Brain microvascular endothelial cell (primary cell): ENCODE results near the gene MED17.

Experiments
- DNase-seq: peaks from one replicate; pipeline ENCODE4 v3.0.0-alpha.2; 2020
- H3K27ac ChIP-seq: fragments of 250-450 bp; sonication (Bioruptor Pico); 2 replicates; pipeline ENCODE4 v1.5.1; 2020; ENCODE audit warnings: mild to moderate bottlenecking, moderate library complexity
- H3K27me3 ChIP-seq: fragments of 250-450 bp; sonication (Bioruptor Pico); replicated peaks from 2 replicates; pipeline ENCODE4 v1.5.1; 2020; ENCODE audit warnings: mild to moderate bottlenecking
- H3K36me3 ChIP-seq: fragments of 250-450 bp; sonication (Bioruptor Pico); replicated peaks from 2 replicates; pipeline ENCODE4 v1.5.1; 2020; ENCODE audit warnings: mild to moderate bottlenecking
- H3K4me3 ChIP-seq: 2 replicates; pipeline ENCODE4 v1.5.1; 2011; ENCODE audit warnings: low read depth, mild to moderate bottlenecking, control low read depth, low read length, moderate library complexity
- CTCF ChIP-seq: IDR thresholded peaks from 2 replicates; pipeline ENCODE4 v1.5.1; 2011; ENCODE audit warnings: low read depth, mild to moderate bottlenecking, moderate library complexity, low read length, control low read depth, inconsistent platforms; ENCODE audit errors: missing control alignments
- in situ Hi-C: cut with HindIII; loops from 2 replicates; pipeline ENCODE4 v1.10.0; 2017; ENCODE audit warnings: low sequenced_read_pairs, low pct_ligation_motif_present

MED17 gene

GRCh38 chr11:93765551-93765950 is 18.5 kb upstream of the MED17 start:
- DNase-seq = no peak
- no peak overlapping the region for H3K27ac ChIP-seq
- H3K4me3 ChIP-seq = no peak overlapping the region
- TF ChIP-seq CTCF = no peak
- H3K36me3 ChIP-seq = no peaks in the 10 kb centered on the region
- in situ Hi-C loops = no loop called here
- H3K27me3 ChIP-seq = no peaks in the 10 kb centered on the region

GRCh38 chr11:93766504-93766903 is 17.6 kb upstream of the MED17 start:
- in situ Hi-C loops = no loop called here
- TF ChIP-seq CTCF = no peak

GRCh38 chr11:93767018-93767417 is 17.1 kb upstream of the MED17 start:
- DNase-seq = no peak

More at GRCh38 chr11:93766504-93766903, 17.6 kb upstream of the MED17 start:
- no peaks in the 10 kb centered on the region for H3K36me3 ChIP-seq
- no peak for DNase-seq
- no peak overlapping the region for H3K4me3 ChIP-seq
- no peak overlapping the region for H3K27ac ChIP-seq
- H3K27me3 ChIP-seq = no peaks in the 10 kb centered on the region

GRCh38 chr11:93770160-93770559 is 13.9 kb upstream of the MED17 start:
- H3K27ac ChIP-seq = no peak overlapping the region
- H3K27me3 ChIP-seq = no peaks in the 10 kb centered on the region
- no peak for TF ChIP-seq CTCF
- in situ Hi-C loops = no loop called here
- no peak for DNase-seq
- H3K36me3 ChIP-seq = no peaks in the 10 kb centered on the region
- no peak overlapping the region for H3K4me3 ChIP-seq

More at GRCh38 chr11:93767018-93767417, 17.1 kb upstream of the MED17 start:
- Histone ChIP-seq H3K27ac (no peak overlapping the region), H3K4me3 (no peak overlapping the region), H3K27me3 (no peaks in the 10 kb centered on the region), H3K36me3 (no peaks in the 10 kb centered on the region)
- TF ChIP-seq CTCF = no peak
- in situ Hi-C loops = no loop called here

GRCh38 chr11:93772123-93772522 is 12.0 kb upstream of the MED17 start:
- TF ChIP-seq CTCF = no peak
- no peak for DNase-seq
- Histone ChIP-seq H3K4me3 (no peak overlapping the region), H3K27me3 (no peaks in the 10 kb centered on the region), H3K27ac (no peak overlapping the region), H3K36me3 (no peaks in the 10 kb centered on the region)
- in situ Hi-C loops = no loop called here

- in situ Hi-C loops = no loop called here
- no peak for DNase-seq
- Histone ChIP-seq H3K4me3 (no peak overlapping the region), H3K36me3 (no peaks in the 10 kb centered on the region), H3K27ac (no peak overlapping the region), H3K27me3 (no peaks in the 10 kb centered on the region)
- no peak for TF ChIP-seq CTCF
These were observed 11.0 kb upstream of the MED17 start for GRCh38 chr11:93773045-93773477.
